HG03571 (cell line): Measurements from ENCODE around the gene CRB3.
"Not testable (repeated sequence)": the region's sequence is repeated elsewhere in the genome, so short reads cannot be mapped to it uniquely, and the experiment has no call there.

ENCODE experiments used
- ATAC-seq: cut with Tn5 transposase; IDR thresholded peaks from one replicate; pipeline ENCODE4 v1.9.1; 2021; ENCODE audit not compliant: unreplicated experiment

The CRB3 gene

DNA sequence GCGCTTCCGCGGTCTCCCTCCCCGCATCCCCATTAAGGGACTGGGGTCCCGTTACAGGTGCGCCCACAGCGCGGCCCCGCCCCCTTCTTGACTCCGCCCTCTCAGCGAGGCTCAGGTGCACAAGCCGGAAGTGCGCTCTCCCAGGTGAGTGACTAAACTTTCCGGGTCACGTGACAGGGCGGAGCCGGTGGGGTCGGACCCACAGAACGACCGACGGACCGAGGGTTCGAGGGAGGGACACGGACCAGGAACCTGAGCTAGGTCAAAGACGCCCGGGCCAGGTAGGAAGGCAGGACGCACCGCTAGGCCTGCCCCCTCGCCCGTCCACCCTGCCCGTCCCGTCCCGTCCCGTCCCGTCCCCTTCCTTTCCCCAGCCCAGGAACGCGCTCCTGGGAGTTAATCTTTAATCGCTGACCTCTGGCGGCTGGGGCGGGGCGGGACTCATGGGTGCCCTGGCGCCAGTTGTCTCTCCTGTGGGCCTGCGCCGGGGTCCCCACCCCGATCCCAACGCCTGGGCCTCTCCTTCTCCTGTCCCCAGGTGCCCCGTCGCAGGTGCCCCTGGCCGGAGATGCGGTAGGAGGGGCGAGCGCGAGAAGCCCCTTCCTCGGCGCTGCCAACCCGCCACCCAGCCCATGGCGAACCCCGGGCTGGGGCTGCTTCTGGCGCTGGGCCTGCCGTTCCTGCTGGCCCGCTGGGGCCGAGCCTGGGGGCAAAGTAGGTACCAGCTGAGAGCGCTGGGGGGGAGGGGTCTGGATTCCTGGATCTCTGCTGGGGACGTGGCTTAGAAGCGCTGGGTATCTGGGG, at the start of gene CRB3:
CRB3 (plus strand) TSS at position 202 of the 804 bp plus-strand sequence; CDS start at position 633, 431 bp downstream.
- no peak for ATAC-seq

GRCh38 chr19:6414793-6415590, 49.1 kb upstream of the CRB3 start:
- ATAC-seq = no peak

- no peak for ATAC-seq
Measured at GRCh38 chr19:6415591-6416190, 48.4 kb upstream of the CRB3 start.

DNA sequence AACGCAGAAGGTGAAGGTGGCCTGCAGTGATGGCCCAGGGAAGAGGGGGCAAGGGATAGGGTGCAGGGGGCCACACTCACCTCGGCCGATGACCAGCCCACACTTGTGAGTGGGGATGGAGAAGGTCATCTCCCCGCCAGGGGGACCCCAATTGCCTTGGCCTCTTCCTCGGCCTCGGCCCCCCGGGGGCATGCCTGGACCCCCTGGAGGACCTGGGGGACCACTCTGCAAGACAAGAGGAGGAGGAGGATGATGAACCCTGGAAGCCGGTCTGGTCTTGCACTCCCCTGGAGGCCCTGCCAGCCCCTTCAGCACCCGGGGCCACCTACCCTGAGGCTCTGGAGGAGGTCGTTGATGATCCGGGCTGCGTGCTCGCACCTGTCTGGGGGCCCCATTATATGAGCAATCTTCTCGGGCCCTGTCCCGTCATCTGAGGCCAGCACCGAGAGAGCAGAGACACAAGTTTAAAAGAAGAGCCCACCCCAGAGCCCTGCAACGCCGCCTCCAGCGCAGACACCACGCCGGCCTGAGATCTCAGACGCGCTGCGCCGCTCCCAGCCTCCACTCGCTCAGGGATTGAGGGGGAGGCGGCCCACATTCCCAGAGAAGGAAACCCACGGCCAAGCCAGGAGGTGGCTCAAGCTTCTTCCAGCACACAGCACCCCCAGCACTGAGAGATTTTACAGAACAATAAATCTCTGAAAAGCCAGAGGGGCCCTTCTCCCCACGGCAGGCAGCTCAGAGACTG, 47.2 kb upstream of the CRB3 start:
- ATAC-seq = no peak

DNA sequence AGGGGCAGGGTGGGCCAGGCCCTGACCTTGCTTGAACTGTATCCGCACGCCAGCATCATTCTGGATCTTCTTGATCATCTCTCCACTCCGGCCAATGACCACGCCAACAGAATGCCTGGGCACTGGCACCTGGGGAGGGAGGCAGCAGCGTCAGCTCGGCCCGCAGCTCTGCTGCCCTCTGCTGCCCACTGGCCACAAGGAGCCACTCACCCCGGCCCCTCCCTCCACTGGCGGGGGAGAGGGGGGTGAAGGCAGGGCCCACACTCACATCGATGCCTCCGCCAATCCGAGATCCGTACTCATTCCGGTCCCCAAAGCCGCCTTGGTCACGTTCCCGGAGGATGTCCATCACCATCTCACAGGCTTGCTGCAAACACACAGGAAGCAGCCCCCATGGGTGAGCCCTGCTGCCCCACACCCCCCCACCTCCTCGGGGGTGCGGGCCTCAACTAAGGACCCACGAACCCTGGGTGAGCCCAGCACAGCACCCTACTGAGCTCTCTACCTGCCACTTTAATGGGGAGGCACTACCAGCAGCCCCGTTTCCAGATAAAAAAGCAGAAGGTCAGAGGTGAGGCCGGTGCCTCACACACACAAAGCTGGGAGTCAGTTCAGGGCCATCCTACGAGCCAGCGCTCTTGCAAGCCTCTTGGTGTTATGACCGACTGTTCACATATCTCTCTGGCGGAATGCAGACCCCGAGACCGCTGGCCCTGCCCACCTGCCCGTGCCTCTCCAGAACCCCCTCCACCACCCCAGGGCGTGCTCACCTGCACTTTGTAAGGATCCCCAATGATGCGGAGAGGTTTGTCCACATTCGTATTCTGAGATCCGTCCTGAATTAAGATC, 46.1 kb upstream of the CRB3 start:
- no peak for ATAC-seq

DNA sequence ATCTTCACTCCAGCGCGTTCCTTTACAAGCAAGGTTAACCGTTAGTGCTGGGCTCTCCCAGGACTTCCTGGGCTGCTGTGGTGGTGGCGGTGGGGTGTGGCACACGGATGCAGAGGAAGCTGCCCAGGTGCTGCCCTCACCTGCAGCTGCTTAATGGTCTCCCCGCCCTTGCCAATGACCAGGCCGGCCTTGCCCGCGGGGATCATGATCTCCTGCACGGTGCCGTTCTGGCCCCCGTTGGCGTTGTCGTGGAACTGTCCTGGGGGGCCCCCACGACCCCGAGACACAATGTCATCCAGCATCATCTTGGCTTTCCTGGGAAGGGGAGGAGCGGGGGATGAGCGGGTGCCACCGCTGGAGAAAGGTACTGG, 45.5 kb upstream of the CRB3 start:
- ATAC-seq = no peak

- no peak for ATAC-seq
Measured at GRCh38 chr19:6421075-6422014, 42.7 kb upstream of the CRB3 start.

GRCh38 chr19:6423499-6424194, 40.4 kb upstream of the CRB3 start:
- no peak for ATAC-seq

DNA sequence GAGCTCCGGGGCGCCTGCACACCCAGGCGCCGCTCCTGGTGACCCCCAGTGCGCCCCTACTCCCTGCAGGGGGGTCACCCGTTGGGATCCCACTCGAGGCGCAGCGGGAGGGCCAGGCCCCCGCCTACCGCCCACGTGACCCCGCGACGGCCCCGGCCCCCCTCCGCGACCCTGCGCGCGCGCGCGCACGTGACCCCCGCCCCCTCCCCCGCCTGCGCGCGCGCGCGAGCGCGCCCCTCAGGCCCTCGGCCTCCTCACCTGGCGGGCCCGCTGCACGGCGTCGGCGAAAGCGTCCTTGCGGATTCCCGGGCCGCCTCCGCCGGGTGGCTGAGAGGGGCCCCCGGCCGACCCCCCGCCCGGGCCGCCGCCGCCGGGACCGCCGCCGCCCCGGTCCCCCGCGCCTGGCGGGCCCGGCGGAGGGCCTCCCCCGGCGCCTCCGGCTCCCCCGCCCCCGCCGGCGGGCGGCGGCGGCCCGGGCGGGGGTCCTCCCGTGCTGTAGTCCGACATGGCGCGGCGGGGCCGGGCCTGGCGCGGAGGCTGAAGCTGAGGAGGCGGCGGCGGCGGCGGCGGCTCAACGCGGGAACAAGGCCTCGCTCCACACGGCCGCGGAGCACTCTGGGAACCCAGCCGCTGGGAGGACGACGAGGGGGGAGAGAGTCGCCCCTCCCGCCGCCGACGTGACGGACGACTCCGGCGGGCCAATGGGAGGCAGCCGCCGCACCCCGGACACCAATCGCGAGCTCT, 39.7 kb upstream of the CRB3 start, which contains the start of gene KHSRP:
KHSRP (minus strand) TSS at position 617 of the 744 bp plus-strand sequence; CDS start at position 507, 110 bp downstream.
- no peak for ATAC-seq

- peak; percentile 78 for ATAC-seq
Measured at GRCh38 chr19:6424939-6425731, 38.9 kb upstream of the CRB3 start.

- no peak for ATAC-seq
Measured at GRCh38 chr19:6425732-6426620, 38.1 kb upstream of the CRB3 start.

GRCh38 chr19:6427131-6427530, 36.9 kb upstream of the CRB3 start:
- no peak for ATAC-seq

DNA sequence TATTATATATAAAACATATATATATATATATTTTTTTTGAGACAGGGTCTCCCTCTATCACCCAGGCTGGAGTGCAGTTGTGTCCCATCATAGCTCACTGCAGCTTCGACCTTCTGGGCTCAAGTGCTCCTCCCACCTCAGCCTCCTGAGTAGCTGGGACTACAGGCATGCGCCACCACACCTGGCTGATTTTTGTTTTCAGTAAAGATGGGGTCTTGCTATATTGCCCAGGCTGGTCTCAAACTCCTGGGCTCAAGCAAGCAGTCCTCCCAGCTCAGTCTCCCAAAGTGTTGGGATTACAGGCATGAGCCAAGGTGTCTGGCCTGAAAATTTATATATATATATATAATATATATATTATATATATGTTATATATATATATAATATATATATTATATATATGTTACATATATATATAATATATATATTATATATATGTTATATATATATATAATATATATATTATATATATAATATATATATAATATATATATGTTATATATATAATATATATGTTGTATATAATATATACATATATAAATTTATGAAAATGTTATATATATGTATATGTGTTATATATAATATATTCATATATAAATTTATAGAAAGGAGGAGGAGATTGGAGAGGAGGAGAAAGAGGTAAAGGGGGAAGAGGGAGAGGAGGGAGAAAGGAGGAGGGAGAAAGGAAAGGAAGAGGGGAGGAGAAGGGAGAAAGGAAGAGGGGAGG, 35.2 kb upstream of the CRB3 start:
- ATAC-seq = not testable (repeated sequence)

DNA sequence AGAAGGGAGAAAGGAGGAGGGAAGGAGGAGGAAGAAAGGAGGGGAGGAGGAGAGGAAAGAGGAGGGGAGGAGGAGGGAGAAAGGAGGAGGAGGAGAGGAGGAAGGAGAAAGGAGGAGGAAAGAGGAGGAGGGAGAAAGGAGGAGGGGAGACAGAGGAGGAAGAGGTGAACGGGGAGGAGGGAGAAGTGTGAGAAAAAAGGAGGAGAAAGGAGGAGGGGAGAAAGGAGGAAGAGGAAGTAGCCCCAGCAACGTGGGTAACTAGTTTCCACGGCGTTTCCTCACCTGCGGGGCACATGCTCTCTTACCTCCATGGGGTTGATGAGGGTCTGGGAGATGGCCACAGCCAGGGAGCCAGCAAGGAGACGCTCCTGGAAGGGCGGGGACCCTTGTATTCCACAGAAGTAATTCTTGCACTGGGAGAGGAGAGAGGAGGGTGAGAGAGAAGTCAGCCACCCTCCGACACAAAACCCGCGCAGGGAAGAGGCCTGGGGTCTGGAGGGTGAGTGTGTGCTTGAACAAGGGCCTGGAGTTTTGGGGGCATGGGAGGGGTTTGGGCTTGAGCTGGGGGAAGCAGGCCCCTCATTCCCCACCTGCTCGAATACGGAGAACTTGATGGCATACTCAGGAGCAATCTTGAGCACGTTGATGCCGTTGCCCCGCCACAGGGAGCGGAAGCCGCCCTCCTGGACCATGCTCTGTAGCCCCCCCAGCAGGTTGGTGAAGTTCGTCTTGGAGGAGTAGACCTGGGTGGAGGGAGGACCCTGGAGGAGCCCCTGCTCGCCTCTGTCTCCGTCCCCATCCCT, 34.5 kb upstream of the CRB3 start:
- ATAC-seq = no peak
